Measurements from ENCODE around the gene PSMG1.

- TF ChIP-seq CTCF (IDR thresholded peaks at IDR 0.05; ENCODE audit: insufficient read depth, low read depth, low read length) = no peak
- TF ChIP-seq EZH2 (IDR thresholded peaks at IDR 0.05; ENCODE audit: insufficient read depth, low read length) = no peak
Measured at GRCh38 chr21:39127506-39127905, 55.7 kb downstream of the PSMG1 start.

All from astrocyte (in vitro differentiated cells and primary cell).